Central memory CD4-positive, alpha-beta T cell (primary cell): ENCODE measurements around the gene DNAJB9.
"Not testable (repeated sequence)": the region's sequence is repeated elsewhere in the genome, so short reads cannot be mapped to it uniquely, and the experiment has no call there.

Experiments
- DNase-seq: peaks from one replicate; pipeline ENCODE4 v3.0.0; 2022
- total RNA-seq, 3 experiments: gene quantifications; one replicate each; lab custom pipeline; 2026; lab: John Stamatoyannopoulos, UW

DNAJB9 gene
- 41.7 to 69.8 (median 52.7) reads per million in 3 experiments for total RNA-seq

DNA sequence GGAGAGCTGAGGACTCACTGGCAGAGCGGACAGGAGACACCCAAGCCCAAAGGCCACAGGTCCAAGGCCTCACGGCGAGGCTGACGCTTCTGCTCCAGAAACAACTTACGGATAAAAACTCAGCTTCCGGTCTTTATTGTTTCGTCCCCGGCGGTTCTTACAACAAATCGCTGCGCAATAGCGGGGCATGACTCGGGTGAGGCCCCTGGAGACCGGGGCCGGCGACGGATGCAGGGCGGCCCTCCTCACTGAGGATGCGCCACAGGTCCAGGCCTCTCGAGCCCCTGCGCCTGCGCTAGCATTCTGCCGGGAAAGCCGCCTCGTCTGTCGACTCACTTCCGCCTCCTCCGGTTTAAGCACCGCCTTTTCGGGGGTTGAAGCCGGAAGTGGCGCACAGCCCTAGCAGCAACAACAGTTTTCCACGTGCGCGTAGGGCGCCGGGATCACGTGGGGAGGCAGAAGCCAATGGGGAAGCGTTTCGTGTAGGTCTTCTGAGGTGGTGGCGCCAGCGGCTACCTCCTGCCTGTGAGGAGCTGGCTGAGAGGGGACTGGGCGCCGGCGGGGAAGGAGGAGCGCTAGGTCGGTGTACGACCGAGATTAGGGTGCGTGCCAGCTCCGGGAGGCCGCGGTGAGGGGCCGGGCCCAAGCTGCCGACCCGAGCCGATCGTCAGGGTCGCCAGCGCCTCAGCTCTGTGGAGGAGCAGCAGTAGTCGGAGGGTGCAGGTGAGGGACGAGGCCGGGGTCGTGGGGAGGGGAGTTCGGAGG lies at the start of gene DNAJB9, which contains the start of gene THAP5:
TSS of gene DNAJB9 (plus strand) at position 494 of the 765 bp plus-strand sequence. CDS start 1,853 bp downstream, outside the sequence.
TSS of gene THAP5 (minus strand) at position 326 of the 765 bp plus-strand sequence. CDS start at position 189, 137 bp downstream.
- peak; percentile 100 for DNase-seq

- DNase-seq, result no peak
Observed at GRCh38 chr7:108522780-108523179, 46.9 kb upstream of the DNAJB9 start.

- no peak for DNase-seq
Observed at GRCh38 chr7:108525327-108525984, 44.2 kb upstream of the DNAJB9 start.

DNA sequence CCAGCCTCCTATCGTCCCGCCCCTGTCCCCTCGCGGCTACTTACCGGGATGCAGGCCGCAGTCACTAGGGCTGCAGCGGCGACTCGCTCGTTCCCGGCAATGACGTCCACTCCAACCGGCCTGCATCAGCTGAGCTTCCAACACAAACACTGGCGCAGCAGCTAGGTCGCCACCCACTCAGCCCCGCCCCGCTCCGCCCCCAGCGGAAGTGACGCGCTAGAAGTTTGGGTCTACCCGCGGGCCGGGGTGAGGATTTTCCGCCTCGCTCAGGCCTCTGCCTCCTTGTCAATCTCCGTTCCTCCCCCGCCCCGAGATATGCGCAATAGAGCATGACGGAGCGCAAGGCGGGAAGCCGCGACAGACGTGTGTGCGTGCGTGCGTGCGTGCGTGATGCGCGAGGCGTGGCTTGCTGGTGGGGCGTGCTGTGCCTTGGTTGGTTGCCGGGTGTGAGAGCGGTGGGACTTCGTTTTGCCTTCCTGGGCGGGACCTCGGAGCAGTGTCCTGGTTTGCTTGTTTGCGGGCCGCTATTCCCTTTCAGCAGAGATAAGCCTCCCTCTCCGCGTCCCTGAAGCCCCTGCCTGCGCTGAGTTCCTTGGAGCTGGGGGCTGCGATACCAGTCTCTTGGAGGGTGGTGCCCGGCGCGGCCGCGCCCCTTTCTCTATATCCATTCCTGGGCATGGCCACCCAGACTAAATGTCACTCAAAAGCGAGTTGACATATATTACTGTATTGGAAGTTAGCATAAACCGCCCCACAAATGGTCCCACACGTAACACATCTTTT lies 43.5 kb upstream of the DNAJB9 start, which contains the start of gene PNPLA8:
TSS of gene PNPLA8 (minus strand) at position 151 of the 783 bp plus-strand sequence. CDS start 10,644 bp downstream, outside the sequence.
- peak; percentile 100 for DNase-seq

- DNase-seq, result no peak
Observed at GRCh38 chr7:108526768-108527017, 43.0 kb upstream of the DNAJB9 start.

DNA sequence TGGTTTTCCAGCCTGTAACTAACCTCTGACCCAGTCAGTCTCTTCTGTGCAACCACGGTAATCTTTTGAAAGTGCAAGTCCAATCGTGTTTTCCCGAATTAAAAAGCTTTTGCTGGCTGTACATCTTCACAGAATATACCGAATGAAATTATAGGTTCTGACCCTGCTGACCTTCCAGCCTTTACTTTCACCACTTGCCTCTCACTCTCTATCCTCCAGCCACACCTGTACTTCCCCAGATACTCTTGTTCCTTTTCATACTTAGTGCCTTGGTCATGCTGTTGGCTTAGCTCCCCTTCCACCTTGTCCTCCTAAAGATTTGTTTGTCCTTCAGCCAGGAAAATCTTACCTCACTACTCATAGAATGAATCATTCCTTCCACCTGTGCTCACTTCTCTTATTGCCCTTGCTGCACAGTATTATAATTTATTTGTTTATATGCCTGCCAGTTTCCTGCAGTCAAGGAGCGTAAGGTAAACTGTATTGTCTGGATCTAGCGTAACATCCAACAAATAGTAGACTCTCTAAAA lies 41.4 kb upstream of the DNAJB9 start:
- DNase-seq, result no peak

- DNase-seq, result no peak
Observed at GRCh38 chr7:108529341-108529740, 40.3 kb upstream of the DNAJB9 start.

GRCh38 chr7:108533712-108534111 lies 36.0 kb upstream of the DNAJB9 start:
- DNase-seq, result no peak

DNA sequence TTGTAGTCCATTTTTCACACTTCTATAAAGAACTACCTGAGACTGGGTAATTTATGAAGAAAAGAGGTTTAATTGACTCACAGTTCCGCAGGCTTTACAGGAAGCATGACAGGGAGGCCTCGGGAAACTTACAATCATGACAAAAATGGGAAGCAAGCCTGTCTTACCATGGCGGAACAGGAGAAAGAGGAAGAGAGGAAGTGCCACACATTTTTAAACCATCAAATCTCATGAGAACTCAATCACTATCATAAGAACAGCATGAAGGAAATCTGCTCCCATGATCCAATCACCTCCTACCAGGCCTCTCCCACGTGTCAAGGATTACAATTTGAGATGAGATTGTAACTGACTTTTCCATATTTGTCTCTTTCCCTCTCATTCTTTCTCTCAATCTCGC lies 34.4 kb upstream of the DNAJB9 start:
- no peak for DNase-seq

DNA sequence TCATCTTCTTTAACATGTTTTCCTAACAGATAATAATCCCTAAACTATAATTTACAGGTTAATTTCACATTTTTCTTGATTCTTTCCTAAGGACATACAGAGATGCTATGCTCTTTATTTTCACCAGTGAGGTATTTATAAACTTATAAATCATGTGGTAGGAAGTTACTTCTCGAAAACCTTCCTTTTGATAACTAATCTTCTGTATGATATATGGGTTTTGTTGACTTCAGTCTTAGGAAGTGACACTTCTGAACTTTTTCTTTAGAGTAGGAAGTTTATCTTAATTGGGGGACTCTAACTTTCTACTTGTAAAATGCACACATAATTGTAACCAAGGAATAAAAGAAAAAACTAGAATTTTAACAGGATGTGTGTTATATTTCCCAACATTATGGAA lies 33.9 kb upstream of the DNAJB9 start:
- no peak for DNase-seq

DNA sequence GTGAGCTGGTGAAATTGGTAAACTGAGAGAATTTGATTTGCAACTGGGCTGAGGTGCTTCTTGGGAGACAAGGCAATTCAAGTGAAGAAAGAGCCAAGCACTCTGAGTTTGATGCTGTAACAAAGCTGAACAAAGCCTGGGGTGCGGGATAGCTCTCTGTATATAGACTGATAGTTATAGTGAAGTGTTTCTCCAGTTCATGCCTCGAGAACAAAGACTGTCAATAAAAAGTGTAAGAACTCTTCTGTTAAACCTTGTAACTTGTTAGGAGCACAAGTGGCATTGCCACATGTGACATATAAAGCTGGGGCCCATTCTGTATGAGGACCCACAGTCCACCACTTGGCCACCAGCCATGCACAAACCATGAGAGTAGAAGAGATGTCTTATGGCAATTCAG lies 32.4 kb upstream of the DNAJB9 start:
- DNase-seq, result no peak

- not testable (repeated sequence) for DNase-seq
Observed at GRCh38 chr7:108538236-108538635, 31.4 kb upstream of the DNAJB9 start.

GRCh38 chr7:108538685-108539084 lies 31.0 kb upstream of the DNAJB9 start:
- not testable (repeated sequence) for DNase-seq

DNA sequence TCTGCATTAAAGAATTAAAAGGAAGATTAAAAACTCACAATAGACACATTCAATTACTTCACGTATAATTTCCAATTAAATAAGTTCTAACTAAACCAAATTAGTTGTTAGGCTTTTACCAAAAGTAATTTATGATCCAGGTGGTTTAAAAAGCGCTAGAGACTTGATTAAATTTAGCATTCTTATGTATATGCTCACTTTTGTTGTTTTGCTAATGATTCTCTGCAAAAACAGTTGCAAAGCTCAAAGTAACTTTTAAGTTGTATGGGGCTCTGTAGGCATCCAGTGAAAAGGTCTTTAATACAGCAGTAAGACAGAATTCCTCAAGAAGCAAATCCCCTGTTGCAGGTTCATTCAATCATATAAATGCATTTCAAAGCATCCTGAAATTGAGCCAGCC lies 28.2 kb upstream of the DNAJB9 start:
- DNase-seq, result no peak

DNA sequence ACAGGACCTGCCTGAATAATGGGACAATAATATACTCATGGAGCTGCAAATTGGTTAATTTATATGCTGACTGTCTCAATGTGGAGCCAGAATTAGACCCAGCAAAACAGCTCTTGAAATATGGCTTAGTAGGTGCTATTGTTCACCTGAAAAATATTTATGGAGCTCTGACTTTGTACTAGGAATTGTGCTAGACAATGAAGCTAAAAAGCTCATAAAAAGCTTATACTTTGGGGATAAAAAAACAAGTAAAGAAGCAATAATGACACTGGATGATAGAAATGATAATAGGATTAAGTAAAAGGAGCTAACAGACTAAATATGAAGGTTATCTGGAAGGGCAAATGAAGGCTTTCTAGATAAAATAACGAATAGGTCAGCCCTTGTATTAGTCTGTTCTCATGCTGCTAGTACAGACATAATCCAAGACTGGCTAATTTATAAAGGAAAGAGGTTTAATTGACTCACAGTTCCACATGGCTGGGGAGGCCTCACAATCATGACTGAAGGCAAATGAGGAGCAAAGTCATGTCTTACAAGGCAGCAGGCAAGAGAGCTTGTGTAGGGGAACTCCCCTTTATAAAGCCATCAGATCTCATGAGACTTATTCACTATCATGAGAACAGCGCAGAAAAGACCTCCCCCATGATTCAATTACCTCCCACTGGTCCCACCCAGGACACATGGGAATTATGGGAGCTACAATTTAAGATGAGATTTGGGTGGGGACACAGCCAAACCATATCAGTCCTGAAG lies 21.4 kb upstream of the DNAJB9 start:
- DNase-seq, result not testable (repeated sequence)

DNA sequence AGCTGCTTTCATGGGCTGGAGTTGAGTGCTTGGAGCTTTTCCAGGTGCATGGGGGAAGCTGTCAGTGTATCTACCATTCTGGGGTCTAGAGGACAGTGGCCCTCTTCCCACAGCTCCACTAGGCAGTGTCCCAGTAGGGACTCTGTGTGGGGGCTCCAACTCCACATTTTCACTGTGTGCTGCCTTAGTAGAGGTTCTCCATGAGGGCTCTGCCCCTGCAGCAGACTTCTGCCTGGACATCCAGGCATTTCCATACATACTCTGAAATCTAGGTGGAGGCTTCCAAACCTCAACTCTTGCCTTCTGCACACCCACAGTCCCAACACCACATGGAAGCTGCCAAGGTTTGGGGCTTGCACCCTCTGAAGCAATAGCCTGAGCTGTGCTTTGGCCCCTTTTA lies 13.0 kb upstream of the DNAJB9 start:
- DNase-seq, result not testable (repeated sequence)

- no peak for DNase-seq
Observed at GRCh38 chr7:108557191-108557590, 12.5 kb upstream of the DNAJB9 start.

DNA sequence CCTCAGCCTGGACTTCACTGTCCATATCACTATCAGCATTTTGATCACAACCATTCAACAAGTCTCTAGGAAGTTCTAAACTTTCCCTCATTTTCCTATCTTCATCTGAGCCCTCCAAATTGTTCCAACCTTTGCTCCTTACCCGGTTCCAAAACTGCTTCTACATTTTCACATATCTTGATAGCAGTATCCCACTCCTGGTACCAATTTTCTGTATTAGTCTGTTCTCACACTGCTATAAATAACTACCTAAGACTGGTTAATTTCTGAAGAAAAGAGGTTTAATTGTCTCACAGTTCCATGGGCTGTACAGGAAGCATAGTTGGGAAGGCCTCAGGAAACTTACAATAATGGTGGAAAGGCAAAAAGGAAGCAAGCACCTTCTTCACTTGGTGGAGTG lies 12.1 kb upstream of the DNAJB9 start:
- no peak for DNase-seq

DNA sequence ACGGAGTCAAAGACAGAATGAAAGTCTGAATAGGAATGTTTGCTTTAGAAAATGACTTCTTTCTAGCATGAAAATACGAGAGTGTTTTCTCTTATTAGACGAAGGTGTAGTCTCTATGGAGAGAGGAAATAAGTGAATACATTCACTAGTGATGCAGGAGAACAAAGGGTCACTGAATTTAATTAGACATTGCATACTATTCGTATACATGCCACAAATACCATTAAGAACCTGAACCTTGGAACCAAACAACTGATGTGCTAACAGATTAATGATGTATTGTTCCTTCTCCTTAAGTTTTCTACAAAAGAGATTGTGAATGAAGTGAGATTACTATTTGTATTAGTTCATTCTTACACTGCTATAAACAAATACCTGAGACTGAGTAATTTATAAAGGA lies 10.4 kb upstream of the DNAJB9 start:
- DNase-seq, result no peak

- no peak for DNase-seq
Observed at GRCh38 chr7:108561047-108561619, 8.5 kb upstream of the DNAJB9 start.

DNA sequence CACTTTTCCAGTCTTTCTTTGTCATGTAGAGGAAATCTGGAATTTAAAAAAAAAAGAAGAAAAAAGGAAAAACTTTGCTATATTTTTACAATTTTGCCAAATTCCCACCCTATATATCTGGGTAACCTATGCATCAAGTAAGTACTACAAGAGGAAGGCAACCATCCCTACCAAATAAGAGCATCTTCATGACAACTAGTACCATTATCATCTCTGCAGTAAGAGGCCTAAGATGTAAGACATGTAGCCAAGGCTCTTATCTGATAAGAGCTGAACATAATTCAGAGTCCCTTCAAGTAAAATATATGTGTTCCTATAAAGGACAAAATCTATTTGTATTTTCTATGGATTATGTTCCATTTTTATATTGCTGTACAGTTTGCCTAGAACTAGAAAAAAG lies 3.7 kb upstream of the DNAJB9 start:
- no peak for DNase-seq

DNA sequence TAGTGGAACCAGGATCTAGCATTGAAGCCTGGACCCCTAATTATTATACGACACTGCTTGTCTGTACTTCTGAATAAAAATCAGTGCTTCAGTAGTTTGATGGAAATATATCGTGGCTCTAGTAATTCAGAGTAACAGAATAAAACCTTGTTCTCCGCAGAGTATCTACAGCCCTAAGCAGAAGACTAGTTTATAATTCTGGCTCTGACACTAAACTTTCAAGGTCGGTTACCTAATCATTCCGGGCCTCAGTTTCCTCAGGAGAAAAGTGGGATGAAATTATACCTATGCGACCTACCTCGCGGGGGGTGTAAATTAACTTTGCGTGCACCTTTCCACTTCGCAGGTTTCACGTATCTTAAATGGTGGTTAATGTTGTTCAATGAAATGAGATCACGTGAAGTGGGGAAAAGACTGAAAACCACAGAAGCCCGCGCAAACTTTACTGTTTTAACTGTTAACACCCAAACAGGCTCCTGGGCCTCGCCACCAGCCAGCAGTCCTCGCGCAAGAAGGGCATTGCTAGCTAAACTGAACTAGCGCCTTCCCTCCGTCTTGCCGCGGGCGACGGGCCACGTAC lies 783 bp upstream of the DNAJB9 start:
- no peak for DNase-seq
